Thoracic aorta (tissue), 2 donors: ENCODE results near the gene MIPOL1. TPM values are rescaled to one million over a fixed set of nuclear protein-coding genes. Genes with fewer than 3 reads are reported as not detected.
A peak's percentile ranks its signal among the peaks of the same experiment; 100 is the strongest.
"Not testable (repeated sequence)": the region's sequence is repeated elsewhere in the genome, so short reads cannot be mapped to it uniquely, and the experiment has no call there.

ENCODE experiments used
- ATAC-seq: fragments of 150-250 bp; one replicate; pipeline ENCODE4 v1.8.0; 2017; ENCODE audit warnings: low read depth; ENCODE audit not compliant: insufficient number of reproducible peaks, low FRiP score
- DNase-seq: peaks from one replicate; pipeline ENCODE4 v3.0.0-alpha.2; 2020; ENCODE audit warnings: low spot score
- H3K27ac ChIP-seq, 2 donors: fragments of 200-600 bp; sonication (generic); 1 replicate in 1 of 2; 2 replicates in 1 of 2; pipeline ENCODE4 v1.5.1; 2016; ENCODE audit warnings: mild to moderate bottlenecking in 2 of 2, moderate library complexity in 2 of 2
- H3K27me3 ChIP-seq: fragments of 200-600 bp; sonication (generic); replicated peaks from 2 replicates; pipeline ENCODE4 v1.6.0; 2016; ENCODE audit warnings: mild to moderate bottlenecking; ENCODE audit not compliant: insufficient read depth
- H3K36me3 ChIP-seq: fragments of 200-600 bp; sonication (generic); one replicate; pipeline ENCODE4 v1.5.1; 2016
- H3K4me1 ChIP-seq, 2 donors: fragments of 200-600 bp; sonication (generic); 1 replicate in 1 of 2; 2 replicates in 1 of 2; pipeline versions ENCODE4 v1.5.1 to v1.6.0; 2016; ENCODE audit warnings: low read depth in 2 of 2, mild to moderate bottlenecking in 1 of 2; ENCODE audit not compliant: control insufficient read depth in 1 of 2
- H3K4me3 ChIP-seq: fragments of 200-600 bp; sonication (generic); 2 replicates; pipeline ENCODE4 v1.5.1; 2016; ENCODE audit warnings: mild to moderate bottlenecking
- H3K9me3 ChIP-seq: fragments of 200-600 bp; sonication (generic); 2 replicates; pipeline ENCODE4 v1.5.1; 2016
- total RNA-seq, 2 donors: library from RNA; depleted of rRNA; stranded (reverse); fragments of >200 nt; gene quantifications; one replicate each; pipeline versions ENCODE4 v1.1.0 to v1.2.3, GENCODE V29; 2016
- TF ChIP-seq, protein P1 (sequence below): fragments of 200-600 bp; sonication (generic); IDR thresholded peaks from one replicate; pipeline ENCODE4 v1.5.1; 2019; ENCODE audit warnings: antibody characterized with exemption

MIPOL1 gene, protein sequence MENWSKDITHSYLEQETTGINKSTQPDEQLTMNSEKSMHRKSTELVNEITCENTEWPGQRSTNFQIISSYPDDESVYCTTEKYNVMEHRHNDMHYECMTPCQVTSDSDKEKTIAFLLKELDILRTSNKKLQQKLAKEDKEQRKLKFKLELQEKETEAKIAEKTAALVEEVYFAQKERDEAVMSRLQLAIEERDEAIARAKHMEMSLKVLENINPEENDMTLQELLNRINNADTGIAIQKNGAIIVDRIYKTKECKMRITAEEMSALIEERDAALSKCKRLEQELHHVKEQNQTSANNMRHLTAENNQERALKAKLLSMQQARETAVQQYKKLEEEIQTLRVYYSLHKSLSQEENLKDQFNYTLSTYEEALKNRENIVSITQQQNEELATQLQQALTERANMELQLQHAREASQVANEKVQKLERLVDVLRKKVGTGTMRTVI
- total RNA-seq, result 10 to 100 TPM; 13.1 to 16.8 TPM

DNA sequence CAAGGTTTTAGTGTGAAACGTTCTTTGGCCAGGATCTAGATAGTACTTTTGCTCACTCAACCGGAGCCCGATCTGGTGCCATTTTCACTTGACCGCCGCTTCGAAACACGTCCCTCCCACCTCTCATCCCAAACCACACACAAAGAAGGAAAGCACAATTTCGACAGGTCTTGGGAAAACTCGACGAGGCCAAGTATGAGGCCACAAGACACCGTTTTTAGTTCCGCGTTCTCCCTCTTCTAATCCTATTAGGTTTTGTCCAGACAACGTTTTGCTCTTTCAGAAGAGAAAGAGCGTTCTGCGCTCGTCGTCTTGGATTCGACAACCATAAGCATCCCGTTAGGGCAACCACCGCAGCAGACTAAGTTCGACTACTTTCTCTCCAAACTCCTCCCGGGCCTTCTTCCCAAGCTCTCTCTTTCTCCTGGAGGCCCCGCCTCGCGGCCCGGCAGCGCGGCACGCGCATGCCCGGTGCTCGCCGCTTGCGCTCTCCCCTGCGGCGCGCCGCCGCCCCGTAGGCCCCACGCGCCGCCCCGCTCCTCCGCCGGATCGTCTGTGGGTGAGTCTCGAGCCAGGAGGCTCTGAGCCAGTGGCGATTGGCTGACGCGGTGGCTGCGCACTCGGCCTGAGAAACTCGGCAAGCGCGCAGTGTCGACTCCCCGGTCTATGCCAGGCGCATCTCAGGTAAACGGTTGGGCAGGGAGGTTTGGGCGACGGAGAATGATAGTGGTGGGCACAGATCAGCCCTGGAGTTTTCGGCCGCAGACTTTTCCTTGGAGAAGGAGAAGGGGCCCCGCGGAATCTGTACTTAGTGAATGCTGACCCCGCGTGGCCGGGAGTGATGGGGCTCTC lies at the start of gene MIPOL1:
Gene MIPOL1 (plus strand): TSS at position 517 of the 852 bp plus-strand sequence. CDS start 49,952 bp downstream, outside the sequence.
- Histone ChIP-seq H3K27me3 (no peaks in the 10 kb centered on the region), H3K4me3 (peak within 1 kb of the TSS; percentile 76), H3K36me3 (no peaks in the 10 kb centered on the region), H3K9me3 (no peaks in the 10 kb centered on the region), H3K27ac (peak within 1 kb of the TSS; percentile 84 to 88), H3K4me1 (peaks cover 3 to 13% of the 10 kb centered on the region in 2 donors)
- TF ChIP-seq, protein P1, sequence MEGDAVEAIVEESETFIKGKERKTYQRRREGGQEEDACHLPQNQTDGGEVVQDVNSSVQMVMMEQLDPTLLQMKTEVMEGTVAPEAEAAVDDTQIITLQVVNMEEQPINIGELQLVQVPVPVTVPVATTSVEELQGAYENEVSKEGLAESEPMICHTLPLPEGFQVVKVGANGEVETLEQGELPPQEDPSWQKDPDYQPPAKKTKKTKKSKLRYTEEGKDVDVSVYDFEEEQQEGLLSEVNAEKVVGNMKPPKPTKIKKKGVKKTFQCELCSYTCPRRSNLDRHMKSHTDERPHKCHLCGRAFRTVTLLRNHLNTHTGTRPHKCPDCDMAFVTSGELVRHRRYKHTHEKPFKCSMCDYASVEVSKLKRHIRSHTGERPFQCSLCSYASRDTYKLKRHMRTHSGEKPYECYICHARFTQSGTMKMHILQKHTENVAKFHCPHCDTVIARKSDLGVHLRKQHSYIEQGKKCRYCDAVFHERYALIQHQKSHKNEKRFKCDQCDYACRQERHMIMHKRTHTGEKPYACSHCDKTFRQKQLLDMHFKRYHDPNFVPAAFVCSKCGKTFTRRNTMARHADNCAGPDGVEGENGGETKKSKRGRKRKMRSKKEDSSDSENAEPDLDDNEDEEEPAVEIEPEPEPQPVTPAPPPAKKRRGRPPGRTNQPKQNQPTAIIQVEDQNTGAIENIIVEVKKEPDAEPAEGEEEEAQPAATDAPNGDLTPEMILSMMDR, result peak; percentile 34
- ATAC-seq, result peak; percentile 91
- DNase-seq, result peak; percentile 21

DNA sequence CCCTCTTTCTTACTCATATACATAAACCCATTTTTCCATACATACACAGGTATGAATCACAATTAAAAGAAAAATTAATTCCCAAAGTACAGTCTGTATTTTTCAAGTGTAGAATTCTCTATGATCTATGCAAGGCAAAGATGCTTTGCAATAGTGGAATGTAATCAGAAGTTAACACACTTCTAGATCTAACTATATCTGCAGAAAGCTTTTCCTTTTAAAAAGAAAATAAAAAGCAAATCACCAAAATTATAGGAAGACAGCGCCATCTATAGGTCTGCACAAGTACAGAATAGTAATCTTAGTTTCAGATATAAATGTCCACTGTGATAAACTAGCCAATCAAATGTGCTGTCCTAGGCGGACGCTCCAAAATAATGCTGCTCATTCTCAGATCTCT lies 47.3 kb upstream of the MIPOL1 start:
- no peaks in the 10 kb centered on the region for H3K36me3 ChIP-seq
- H3K4me3 ChIP-seq, result no peak overlapping the region
- ATAC-seq (no peak), DNase-seq (no peak)
- peaks cover 0 to 2% of the 10 kb centered on the region in 2 donors for H3K4me1 ChIP-seq
- no peaks in the 10 kb centered on the region for H3K27me3 ChIP-seq
- H3K27ac ChIP-seq, result no peak overlapping the region
- peaks cover 8% of the 10 kb centered on the region for H3K9me3 ChIP-seq
- TF ChIP-seq, protein P1, result peak; percentile 55

DNA sequence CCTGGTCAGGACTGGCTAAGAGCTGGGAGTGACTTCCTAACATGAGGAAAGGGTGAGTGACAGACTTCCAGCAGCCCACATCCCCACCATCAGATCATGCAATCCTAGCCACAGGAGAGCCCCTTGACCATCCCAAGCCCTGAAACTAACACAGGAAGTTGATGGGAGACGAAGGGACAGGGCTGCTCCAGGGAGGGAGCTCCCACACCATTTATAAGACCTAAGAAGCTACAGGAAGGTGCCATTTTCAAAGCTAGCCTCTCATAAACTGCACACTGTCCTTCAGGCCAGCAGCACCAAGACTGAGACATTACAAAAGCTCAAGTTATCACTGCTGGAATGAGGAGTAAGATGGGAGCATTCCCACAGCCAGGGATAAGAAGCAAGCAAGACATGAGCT lies 44.7 kb upstream of the MIPOL1 start:
- TF ChIP-seq, protein P1, result no peak
- Histone ChIP-seq H3K27ac (no peak overlapping the region), H3K4me1 (peaks cover 0 to 2% of the 10 kb centered on the region in 2 donors), H3K9me3 (peaks cover 10% of the 10 kb centered on the region), H3K36me3 (no peaks in the 10 kb centered on the region), H3K4me3 (no peak overlapping the region), H3K27me3 (no peaks in the 10 kb centered on the region)
- no peak for ATAC-seq
- no peak for DNase-seq

DNA sequence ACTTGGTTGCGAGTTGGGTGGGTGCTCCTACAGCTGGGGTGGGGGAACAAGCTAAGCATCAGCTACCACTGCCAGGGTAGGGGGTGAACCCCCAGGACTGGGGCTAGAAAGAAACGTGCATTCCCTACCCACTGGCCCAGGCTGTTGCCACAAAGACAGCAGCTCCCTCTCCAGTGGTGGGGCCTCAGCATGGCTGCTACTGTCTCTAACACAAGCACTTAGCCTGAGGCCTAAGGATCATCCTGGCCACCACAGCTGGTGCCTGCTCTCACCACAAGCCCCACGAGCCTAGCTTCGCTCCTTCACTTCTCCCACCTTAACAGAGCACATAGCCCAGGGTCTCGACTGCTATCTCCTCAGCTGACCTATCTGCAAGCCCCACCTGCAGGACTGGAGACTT lies 44.3 kb upstream of the MIPOL1 start:
- Histone ChIP-seq H3K27ac (no peak overlapping the region), H3K36me3 (no peaks in the 10 kb centered on the region), H3K4me1 (peaks cover 0 to 2% of the 10 kb centered on the region in 2 donors), H3K4me3 (no peak overlapping the region), H3K9me3 (peaks cover 10% of the 10 kb centered on the region), H3K27me3 (no peaks in the 10 kb centered on the region)
- DNase-seq (no peak), ATAC-seq (no peak)
- TF ChIP-seq, protein P1, result no peak

DNA sequence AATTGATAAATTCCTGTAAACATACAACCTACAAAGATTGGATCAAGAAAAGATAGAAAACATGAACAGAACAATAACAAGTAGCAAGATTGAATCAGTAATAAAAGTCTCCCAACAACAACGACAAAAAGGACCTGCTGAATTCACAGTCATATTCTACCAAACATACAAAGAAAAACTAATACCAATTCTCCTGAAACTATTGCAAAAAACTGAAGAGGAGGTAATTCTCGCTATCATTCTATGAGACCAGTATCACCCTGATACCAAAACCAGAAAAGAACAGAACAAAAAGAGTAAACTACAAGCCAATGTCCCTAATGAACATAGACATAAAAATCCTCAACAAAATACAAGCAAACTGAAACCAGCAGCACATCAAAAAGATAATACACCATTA lies 39.8 kb upstream of the MIPOL1 start:
- Histone ChIP-seq H3K27ac (no peak overlapping the region), H3K9me3 (peaks cover 10% of the 10 kb centered on the region), H3K36me3 (no peaks in the 10 kb centered on the region), H3K4me1 (no peaks in the 10 kb centered on the region), H3K27me3 (no peaks in the 10 kb centered on the region), H3K4me3 (no peak overlapping the region)
- TF ChIP-seq, protein P1, result no peak
- no peak for ATAC-seq
- no peak for DNase-seq

DNA sequence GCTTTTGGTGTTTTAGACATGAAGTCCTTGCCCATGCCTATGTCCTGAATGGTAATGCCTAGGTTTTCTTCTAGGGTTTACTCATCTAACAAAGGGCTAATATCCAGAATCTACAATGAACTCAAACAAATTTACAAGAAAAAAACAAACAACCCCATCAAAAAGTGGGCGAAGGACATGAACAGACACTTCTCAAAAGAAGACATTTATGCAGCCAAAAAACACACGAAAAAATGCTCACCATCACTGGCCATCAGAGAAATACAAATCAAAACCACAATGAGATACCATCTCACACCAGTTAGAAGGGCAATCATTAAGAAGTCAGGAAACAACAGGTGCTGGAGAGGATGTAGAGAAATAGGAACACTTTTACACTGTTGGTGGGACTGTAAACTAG lies 35.4 kb upstream of the MIPOL1 start:
- not testable (repeated sequence) for H3K4me3 ChIP-seq, DNase-seq, H3K36me3 ChIP-seq, ATAC-seq, H3K27me3 ChIP-seq, H3K4me1 ChIP-seq, H3K9me3 ChIP-seq, H3K27ac ChIP-seq
